Activated CD4-positive, CD25-positive, alpha-beta regulatory T cell (primary cell): Measurements from ENCODE around the gene NLRC3.
A peak's percentile ranks its signal among the peaks of the same experiment; 100 is the strongest.

Source experiments
- DNase-seq, 4 experiments: peaks; one replicate each; lab custom pipeline; 2025; lab: John Stamatoyannopoulos, UW

NLRC3 gene

DNA sequence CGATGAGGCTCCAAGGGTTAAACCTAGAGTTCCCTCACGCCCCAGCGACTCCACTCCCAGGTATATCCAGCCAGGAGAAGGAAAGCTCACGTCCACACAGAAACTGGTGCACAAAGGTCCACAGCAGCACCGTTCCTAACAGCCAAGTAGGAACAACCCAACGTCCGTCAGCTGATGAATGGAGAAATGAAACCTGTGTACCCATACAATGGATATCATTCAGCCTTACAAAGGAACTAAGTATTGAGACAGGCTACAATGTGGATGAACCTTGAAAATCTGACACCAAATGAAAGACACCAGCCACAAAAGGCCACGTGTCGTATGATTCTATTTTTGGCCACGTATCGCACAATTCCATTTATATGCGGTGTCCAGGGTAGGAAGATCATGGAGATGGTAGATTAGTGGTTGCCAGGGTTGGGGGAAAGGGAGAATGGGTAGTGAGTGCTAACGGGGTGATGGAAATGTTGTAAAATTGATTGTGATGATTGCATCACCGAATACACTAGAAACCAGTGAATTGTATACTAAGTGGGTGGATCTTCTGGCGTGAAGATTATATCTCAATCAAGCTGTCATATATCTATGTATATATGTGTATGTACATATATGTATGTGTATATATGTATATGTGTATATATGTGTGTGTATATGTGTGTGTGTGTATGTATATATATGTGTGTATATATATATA, 30.1 kb downstream of the NLRC3 start:
- DNase-seq = no peak

GRCh38 chr16:3542601-3543373, 34.4 kb downstream of the NLRC3 start:
- DNase-seq = no peak

DNA sequence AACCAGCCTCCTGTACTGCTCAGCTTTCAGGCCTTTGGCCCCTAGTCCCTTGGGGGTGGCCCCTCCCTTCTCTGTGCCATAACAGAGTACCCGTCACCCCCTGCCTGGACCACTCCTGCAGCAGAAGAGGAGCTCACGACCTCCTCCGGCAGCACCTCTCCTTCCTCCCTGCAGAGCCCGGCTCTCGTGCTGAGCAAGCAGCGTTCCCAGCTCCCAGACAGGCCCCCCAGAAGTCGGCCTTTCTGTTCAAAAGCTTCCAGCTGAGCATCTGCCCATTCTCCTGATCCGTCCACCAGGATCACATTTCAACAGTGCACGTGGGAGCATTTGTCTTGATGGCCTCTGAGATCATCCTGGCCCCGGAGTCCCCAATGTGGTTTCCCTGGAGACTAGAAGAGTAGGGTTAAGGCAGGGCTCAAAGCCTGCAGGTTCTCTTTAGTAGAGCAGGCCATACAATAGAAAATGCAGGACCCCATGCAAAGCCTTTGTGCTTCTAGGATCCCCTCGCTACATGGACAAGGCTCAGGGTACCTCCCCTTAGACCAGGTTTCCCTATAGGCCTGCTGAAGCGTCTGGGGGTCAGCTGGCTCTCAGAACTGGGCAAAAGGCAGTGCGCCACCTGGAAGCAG, 35.6 kb downstream of the NLRC3 start:
- no peak for DNase-seq

- no peak for DNase-seq
Measured at GRCh38 chr16:3538222-3538621, 39.0 kb downstream of the NLRC3 start.

- DNase-seq = no peak
Measured at GRCh38 chr16:3536851-3537250, 40.4 kb downstream of the NLRC3 start.

DNA sequence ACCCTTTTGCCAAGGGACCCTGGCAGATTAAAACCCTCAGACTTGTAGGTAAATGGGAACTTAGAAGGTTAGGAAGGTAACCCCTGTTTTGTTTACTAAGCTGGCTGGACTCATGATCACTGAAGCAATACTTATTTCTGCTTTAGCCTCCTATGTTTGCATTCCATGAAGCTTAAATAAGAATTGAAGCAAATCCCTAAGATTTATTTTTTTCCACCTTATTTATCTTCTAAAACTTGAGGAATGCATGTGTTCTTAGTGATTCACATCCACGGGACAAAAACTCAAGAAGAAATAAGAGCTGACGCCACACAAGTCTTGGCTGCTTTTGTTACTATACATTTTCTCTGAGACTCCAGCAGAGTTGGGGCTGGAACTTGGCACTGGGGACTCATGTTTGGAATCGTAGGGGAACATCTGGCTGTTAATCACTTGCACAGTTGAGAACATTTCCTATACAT, 40.9 kb downstream of the NLRC3 start:
- DNase-seq = no peak

GRCh38 chr16:3534126-3534525, 43.1 kb downstream of the NLRC3 start:
- no peak for DNase-seq

GRCh38 chr16:3532741-3533140, 44.5 kb downstream of the NLRC3 start:
- DNase-seq = no peak

- DNase-seq = no peak
Measured at GRCh38 chr16:3530371-3530914, 46.8 kb downstream of the NLRC3 start.

DNA sequence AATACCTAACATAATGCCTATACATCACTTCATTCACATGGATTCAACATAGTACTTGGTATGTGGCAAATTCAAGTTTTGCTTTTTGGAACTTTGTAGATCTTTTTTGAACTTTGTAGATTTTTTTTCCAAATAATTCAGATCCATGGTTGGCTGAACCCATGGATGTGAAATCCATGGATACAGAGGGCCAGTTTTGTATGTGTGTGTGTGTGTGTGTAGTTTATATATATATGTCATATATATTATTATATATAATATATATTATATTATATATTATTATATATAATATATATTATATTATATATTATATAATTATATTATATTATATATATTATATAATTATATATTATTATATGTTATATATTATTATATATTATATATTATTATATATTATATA, 48.0 kb downstream of the NLRC3 start:
- no peak for DNase-seq

DNA sequence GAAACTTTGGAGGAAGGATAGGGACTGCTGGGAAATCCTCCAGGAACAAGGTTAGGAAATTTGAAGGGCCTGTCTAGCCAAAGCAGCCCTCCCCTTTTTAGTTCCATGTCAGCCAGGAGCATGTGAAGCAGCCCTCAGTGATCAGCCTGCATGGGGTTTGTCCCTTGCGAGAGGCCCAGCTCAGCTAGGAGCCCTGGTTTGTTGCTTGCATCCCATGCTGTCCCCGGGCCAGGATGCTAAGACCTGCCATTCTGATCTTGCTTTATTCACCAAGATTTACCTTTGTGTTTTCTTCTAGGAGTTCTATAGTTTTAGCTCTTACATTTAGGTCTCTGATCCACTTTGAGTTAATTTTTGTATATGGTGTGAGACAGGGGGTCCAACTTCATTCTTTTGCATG, 48.8 kb downstream of the NLRC3 start:
- no peak for DNase-seq

DNA sequence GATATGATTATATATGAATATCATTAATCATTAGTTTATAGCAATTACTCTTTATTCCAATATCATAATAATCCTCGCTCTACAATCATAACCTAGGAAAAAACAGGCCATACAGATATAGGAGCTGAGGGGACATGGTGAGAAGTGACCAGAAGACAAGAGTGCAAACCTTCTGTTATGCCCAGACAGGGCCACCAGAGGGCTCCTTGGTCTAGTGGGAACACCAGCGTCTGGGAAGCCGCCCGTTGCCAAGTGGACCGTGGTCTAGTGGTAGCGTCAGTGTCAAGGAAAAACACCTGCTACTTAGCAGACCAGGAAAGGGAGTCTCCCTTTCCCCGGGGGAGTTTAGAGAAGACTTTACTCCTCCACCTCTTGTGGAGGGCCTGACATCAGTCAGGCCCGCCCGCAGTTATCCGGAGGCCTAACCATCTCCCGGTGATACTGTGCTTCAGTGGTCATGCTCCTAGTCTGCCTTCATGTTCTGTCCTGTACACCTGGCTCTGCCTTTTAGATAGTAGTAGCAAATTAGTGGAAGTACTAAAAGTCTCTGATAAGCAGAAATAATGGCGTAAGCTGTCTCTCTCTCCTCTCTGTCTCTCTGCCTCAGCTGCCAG, 49.9 kb downstream of the NLRC3 start:
- peak in 2 of 4 experiments; percentile 16 to 48 for DNase-seq

GRCh38 chr16:3525951-3526350, 51.3 kb downstream of the NLRC3 start:
- no peak for DNase-seq

DNA sequence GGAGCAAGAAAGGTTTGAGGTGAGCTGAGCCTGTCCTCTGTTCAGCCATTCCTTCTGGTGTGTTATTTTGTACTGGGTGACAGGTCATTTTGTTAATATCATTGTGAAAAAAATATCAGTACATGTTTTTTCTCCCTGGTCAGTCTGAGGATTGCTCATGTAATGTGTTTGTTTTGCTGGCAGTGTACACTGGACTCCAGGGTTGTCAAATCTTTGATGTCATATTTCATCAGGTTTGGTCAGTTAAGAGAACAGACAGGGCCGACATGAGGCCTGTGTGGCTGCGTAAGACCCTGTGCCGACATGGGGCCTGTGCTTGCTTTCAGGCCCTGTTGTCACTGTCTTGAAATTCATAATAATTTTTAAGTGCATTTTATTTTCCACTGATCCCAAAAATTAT, 53.9 kb downstream of the NLRC3 start:
- no peak for DNase-seq

DNA sequence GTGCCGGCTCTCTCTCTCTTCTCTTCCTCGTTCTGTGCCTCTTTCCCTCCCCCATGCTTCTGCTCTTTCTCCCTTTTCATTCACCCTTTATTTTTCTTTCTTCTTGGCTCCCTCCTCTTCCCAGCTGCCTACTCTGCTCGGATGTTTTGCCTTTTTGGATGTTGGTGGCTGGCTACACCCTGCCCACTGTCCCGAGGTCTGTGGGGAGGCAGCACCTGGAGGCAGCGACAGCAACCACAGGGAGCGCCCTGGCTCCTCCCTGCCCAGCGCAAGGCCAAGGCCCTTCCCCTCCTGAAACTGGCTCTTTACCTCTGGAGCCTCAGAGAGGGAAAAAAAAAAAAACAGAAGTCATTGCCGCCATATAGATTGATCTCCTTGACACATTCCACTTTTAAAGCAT, 56.4 kb downstream of the NLRC3 start:
- DNase-seq = no peak

- DNase-seq = no peak
Measured at GRCh38 chr16:3520413-3520812, 56.8 kb downstream of the NLRC3 start.

DNA sequence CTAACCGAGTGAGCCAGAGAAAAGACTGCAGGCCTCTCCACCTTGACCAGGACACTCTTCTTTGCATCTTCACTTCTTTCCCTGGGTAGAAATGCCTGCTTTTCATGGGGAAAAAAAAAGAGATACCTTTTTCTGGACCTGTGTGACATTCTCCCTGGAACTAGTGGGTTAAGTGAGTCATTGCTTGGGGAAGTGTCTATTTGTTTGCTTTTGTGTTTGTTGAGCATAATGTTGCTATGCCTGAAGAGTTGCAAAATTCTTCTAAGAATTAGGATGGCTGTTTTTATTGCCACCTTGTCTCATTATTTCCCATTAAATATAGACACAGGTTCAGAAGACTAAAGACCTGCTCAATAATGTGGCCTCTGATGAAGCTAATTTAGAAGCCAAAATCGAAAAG, 57.6 kb downstream of the NLRC3 start:
- DNase-seq = no peak

- no peak for DNase-seq
Measured at GRCh38 chr16:3518986-3519348, 58.2 kb downstream of the NLRC3 start.

DNA sequence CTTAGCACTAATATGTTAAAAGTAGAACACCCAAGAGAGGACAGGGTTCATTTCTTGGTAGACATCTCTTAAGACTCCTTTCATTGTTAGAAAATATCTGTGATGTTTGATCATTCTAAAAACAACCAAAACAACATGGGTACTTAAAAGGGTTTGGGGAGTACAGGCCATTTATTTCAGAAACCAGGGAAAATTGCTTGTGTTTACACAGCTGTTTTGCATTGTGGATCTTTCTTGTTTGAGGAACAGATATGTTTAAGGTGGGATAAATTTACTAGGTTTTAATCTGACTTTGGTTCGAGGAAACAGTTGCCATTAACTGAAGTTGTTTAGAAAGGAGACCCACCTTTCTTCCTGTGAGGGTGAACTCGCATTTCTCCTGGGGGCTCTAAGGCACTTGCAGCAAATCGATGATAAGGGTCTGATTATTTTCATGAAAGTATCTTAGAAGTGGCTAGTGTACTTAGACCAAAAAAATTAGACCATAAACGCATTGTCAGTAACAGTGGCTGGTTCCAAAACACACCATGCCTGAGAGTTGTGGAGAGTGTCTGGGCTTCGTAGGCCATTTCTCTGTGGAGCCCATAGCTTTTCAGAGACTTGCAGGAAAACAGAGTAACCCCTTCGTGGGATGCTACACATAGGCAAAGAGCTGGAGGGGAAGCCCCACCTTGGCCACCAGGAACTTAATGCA, 58.8 kb downstream of the NLRC3 start:
- no peak for DNase-seq

GRCh38 chr16:3515897-3516296, 61.3 kb downstream of the NLRC3 start:
- no peak for DNase-seq

- DNase-seq = no peak
Measured at GRCh38 chr16:3514621-3515020, 62.6 kb downstream of the NLRC3 start.
